WTC11 (cell line): Measurements from ENCODE around the gene MYRF.

Experiments used
- CTCF ChIP-seq: fragments of 200-600 bp; IDR thresholded peaks from 2 replicates; pipeline ENCODE4 v1.8.0; 2022; ENCODE audit warnings: antibody characterized with exemption
- E2F1 ChIP-seq: sonication (generic); formaldehyde crosslinking; IDR thresholded peaks from 2 replicates; pipeline ENCODE4 v1.8.0; 2022; ENCODE audit warnings: mild to moderate bottlenecking, missing genetic modification reagents
- FOXJ3 ChIP-seq: sonication (generic); formaldehyde crosslinking; IDR thresholded peaks from 2 replicates; pipeline ENCODE4 v1.9.0; 2021; ENCODE audit warnings: missing genetic modification reagents, mild to moderate bottlenecking, borderline replicate concordance
- JUN ChIP-seq: sonication (generic); formaldehyde crosslinking; IDR thresholded peaks from 2 replicates; pipeline ENCODE4 v1.8.0; 2023; ENCODE audit warnings: mild to moderate bottlenecking, missing genetic modification reagents
- KAT7 ChIP-seq: sonication (generic); formaldehyde crosslinking; IDR thresholded peaks from 2 replicates; pipeline ENCODE4 v1.8.1; 2023; ENCODE audit warnings: missing genetic modification reagents, mild to moderate bottlenecking, borderline replicate concordance
- MAX ChIP-seq: sonication (generic); formaldehyde crosslinking; IDR thresholded peaks from 2 replicates; pipeline ENCODE4 v1.8.0; 2022; ENCODE audit warnings: mild to moderate bottlenecking, missing genetic modification reagents
- OVOL2 ChIP-seq: fragments of 250-450 bp; sonication (Bioruptor Pico); IDR thresholded peaks from 2 replicates; pipeline ENCODE4 v1.9.0; 2021; ENCODE audit warnings: mild to moderate bottlenecking, borderline replicate concordance
- SMAD3 ChIP-seq: sonication (generic); formaldehyde crosslinking; IDR thresholded peaks from 2 replicates; pipeline ENCODE4 v1.8.0; 2022; ENCODE audit warnings: missing genetic modification reagents, mild to moderate bottlenecking, borderline replicate concordance
- STAT6 ChIP-seq: sonication (generic); formaldehyde crosslinking; conservative IDR thresholded peaks from 2 replicates; pipeline ENCODE4 v1.8.1; 2023; ENCODE audit warnings: mild to moderate bottlenecking, low read depth, missing genetic modification reagents, moderate library complexity
- TP53 ChIP-seq: sonication (generic); formaldehyde crosslinking; IDR thresholded peaks from 2 replicates; pipeline ENCODE4 v1.8.1; 2023; ENCODE audit warnings: mild to moderate bottlenecking, missing genetic modification reagents
- ZBTB21 ChIP-seq: sonication (generic); formaldehyde crosslinking; IDR thresholded peaks from 2 replicates; pipeline ENCODE4 v1.8.1; 2023; ENCODE audit warnings: mild to moderate bottlenecking, missing genetic modification reagents, borderline replicate concordance
- ZMAT4 ChIP-seq: fragments of 250-450 bp; sonication (Bioruptor Pico); IDR thresholded peaks from 2 replicates; pipeline ENCODE4 v1.9.0; 2021; ENCODE audit warnings: mild to moderate bottlenecking
- ZNF512 ChIP-seq: sonication (generic); formaldehyde crosslinking; IDR thresholded peaks from 2 replicates; pipeline ENCODE4 v1.8.1; 2022; ENCODE audit warnings: missing genetic modification reagents, borderline replicate concordance

GRCh38 chr11:61742391-61742790, 10.0 kb upstream of the MYRF start:
- no peak for TF ChIP-seq JUN
- no peak for TF ChIP-seq CTCF
- no peak for TF ChIP-seq OVOL2 (CRISPR knock-in tag)
- no peak for TF ChIP-seq FOXJ3 (CRISPR knock-in tag)
- TF ChIP-seq ZBTB21 (CRISPR knock-in tag), result no peak
- TF ChIP-seq STAT6 (CRISPR knock-in tag), result no peak
- no peak for TF ChIP-seq ZMAT4 (CRISPR knock-in tag)
- no peak for TF ChIP-seq KAT7
- TF ChIP-seq ZNF512 (CRISPR knock-in tag), result no peak
- TF ChIP-seq MAX, result no peak
- TF ChIP-seq SMAD3 (CRISPR knock-in tag), result no peak
- no peak for TF ChIP-seq E2F1 (CRISPR knock-in tag)
- no peak for TF ChIP-seq TP53 (CRISPR knock-in tag)
